SW 1271 (cell line): ENCODE results near the gene UNC80.
"Not testable (repeated sequence)": the region's sequence is repeated elsewhere in the genome, so short reads cannot be mapped to it uniquely, and the experiment has no call there.

Experiments
- DNase-seq, 2 experiments: peaks; one replicate each; lab custom pipeline; 2025; lab: John Stamatoyannopoulos, UW

The UNC80 gene, protein sequence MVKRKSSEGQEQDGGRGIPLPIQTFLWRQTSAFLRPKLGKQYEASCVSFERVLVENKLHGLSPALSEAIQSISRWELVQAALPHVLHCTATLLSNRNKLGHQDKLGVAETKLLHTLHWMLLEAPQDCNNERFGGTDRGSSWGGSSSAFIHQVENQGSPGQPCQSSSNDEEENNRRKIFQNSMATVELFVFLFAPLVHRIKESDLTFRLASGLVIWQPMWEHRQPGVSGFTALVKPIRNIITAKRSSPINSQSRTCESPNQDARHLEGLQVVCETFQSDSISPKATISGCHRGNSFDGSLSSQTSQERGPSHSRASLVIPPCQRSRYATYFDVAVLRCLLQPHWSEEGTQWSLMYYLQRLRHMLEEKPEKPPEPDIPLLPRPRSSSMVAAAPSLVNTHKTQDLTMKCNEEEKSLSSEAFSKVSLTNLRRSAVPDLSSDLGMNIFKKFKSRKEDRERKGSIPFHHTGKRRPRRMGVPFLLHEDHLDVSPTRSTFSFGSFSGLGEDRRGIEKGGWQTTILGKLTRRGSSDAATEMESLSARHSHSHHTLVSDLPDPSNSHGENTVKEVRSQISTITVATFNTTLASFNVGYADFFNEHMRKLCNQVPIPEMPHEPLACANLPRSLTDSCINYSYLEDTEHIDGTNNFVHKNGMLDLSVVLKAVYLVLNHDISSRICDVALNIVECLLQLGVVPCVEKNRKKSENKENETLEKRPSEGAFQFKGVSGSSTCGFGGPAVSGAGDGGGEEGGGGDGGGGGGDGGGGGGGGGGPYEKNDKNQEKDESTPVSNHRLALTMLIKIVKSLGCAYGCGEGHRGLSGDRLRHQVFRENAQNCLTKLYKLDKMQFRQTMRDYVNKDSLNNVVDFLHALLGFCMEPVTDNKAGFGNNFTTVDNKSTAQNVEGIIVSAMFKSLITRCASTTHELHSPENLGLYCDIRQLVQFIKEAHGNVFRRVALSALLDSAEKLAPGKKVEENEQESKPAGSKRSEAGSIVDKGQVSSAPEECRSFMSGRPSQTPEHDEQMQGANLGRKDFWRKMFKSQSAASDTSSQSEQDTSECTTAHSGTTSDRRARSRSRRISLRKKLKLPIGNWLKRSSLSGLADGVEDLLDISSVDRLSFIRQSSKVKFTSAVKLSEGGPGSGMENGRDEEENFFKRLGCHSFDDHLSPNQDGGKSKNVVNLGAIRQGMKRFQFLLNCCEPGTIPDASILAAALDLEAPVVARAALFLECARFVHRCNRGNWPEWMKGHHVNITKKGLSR (N-terminal part only)

DNA sequence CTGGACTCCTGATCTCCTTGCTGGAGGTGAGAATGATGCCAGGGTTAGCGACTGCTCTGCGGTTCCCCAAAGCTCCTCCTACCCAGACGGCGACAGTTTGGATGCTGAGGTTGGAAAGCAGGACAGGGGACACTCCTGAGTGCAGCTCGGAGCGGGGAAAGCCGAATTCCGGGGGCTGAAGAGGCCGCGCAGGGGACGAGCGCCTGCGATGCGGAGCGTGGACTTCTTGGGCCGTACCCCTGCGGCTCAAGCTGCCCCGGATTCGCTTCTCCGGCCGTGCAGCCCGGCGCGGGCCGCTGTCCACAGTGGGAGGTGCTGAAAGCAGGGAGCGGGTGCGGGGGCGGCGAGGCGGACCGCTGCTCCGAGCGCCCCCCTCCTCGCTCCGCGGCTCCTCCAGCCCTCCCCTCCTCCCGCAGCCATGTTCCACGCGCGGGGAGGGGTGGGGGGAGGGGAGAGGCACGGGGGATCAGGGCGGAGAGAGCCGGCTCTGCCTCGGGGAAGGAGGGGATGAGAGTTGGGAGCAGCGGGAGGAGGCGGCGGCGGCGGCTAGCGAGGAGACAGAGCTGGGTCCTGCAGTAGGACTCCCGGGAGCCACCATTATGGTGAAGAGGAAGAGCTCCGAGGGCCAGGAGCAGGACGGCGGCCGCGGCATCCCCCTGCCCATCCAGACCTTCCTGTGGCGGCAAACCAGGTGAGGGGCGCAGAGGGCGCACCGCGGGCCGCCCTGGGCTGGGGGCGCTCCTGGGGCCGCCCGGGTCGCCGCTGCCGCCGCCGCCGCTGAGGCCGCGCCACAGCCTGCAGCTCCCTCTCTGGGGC, at the start of gene UNC80:
UNC80 (plus strand) TSS at position 359 of the 816 bp plus-strand sequence; CDS start at position 600, 241 bp downstream.
- no peak for DNase-seq

DNA sequence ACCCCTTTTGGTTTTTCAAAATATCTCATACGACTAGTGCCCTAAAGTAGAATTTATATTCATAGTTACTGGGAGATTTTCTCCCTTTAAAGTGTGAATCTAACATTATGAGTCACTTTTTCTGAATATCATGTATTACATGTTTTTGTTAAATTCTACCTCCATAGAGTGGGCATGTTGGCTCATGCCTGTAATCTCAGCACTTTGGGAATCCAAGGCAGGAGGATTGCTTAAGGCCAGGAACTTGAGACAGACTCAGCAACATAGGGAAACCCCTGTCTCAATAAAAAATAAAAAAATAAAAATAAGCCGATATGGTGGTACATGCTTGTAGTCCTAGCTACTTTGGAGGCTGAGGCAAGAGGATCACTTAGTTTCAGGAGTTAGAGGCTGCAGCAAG, 45.3 kb upstream of the UNC80 start:
- no peak for DNase-seq

DNA sequence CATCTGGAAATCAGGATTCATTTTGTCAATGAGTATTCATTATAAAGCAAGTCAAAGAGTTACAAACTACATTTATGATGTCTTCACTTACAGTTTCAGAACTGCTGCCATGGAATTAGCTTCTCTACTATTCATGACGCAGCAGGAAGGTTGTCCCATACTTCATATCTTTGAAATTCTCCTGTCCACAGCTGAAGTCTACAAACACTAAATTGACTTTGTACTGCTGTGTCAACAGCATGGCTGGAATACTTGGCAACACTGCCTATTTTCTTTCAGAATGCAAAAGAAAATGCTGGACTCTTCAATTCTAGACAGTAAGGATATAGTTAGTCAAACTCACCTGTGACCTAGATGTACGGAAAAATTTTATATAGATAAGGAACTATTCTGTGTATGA, 44.6 kb upstream of the UNC80 start:
- no peak for DNase-seq

DNA sequence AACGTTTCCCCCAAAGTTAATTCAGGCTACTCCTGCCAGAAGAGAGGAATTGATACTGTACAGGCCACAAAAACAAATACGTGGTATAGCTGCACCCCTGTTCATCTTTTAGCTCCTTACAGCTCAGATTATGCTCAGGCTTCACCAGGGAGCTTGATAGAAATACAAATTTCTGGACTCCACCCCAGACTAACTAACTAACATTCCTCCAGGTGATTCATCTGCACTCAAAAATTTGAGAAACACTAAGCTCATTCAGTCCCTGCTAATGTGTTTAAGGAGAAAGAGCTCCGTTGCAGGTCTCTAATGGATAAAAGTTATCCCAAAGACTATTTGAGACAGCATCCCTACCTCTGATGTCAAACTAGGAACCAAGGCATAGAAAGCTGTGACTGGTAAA, 36.8 kb upstream of the UNC80 start:
- no peak for DNase-seq

DNA sequence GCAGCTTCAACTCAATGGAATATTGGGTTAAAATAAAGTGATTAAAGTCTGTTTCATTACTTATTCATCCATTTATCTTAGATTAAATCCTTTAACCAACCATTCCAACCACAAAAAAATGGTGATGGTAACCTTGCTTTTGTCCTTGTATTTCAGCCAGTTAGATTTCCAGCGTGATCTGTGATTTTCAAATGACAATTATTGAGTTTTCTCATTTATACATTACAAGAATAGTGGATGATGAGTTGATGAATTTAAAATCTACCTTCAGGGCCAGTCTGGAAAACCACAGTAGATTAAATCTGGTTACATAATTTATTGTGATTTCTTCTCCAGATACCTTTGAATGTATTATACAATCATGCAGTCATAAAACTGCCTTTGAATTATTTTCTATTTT, 29.7 kb upstream of the UNC80 start:
- no peak for DNase-seq

DNA sequence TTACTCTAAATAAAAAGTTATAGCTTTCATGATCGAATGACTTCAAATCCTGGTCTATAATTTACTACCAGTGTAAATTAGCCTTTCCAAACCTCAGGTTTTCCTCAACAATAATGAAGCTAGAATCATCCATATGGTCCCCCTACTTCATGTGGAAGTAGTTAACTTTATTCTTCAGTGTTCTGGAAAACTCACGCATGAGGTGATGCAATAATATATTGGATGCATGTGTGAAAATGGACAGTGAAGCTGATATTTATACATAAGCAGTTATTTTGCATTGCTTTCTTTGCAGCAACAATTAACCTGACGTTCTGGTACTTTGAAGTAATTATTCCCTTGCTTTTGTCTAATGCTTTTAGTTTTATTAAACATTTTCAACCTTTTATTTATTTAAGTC, 18.6 kb upstream of the UNC80 start:
- DNase-seq, result no peak

DNA sequence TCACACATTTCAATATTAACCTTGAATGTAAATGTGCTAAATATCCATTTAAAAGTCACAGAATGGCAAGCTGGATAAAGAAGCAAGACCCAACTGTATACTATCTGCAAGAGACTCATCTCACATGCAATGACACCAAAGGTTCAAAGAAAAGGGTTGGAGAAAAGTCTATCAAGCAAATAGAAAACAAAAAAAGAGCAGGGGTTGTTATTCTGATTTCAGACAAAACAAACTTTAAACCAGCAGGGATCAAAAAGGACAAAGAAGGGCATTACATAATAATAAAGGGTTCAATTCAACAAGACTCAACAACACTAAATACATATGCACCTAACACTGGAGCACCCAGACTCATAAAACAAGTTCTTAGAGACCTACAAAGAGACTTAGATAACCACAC, 14.5 kb upstream of the UNC80 start:
- DNase-seq, result no peak

DNA sequence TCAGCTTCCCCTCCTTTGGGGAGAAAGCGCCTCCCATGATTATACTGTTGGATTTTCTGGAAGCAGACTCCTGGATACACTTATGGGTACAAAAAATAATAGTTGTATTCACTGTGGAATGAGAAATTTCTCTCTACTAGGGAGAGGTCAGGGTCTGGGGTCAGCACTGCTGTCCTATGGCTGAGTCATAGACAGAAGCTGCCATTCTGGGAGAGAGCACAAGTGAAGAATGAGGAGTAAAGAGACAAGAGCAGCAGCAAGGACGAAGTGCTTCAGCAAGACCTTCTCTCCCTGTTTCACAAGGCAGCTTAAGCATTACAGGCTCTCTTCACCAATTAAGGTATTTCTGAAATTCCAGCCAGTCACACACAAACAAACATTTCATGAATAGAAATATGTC, 10.1 kb upstream of the UNC80 start:
- DNase-seq, result no peak

DNA sequence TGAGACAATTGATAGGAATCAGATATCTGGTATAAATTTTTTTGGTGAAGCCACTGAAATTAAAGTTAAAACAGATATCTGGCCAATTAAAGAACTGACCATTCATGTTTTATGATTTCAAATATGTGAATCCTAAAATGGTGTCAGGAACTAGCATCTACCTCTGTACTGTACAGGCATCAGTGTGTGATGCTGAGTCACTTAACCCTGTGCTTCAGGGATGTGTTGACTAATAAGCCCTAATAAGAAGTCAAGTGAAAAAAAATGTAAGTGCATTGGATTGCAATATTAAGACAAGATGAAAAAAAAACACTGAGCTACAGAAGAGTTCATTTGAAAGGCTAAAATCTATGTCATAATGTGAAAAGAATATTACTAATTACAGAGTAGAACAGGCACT, 9.1 kb upstream of the UNC80 start:
- no peak for DNase-seq

DNA sequence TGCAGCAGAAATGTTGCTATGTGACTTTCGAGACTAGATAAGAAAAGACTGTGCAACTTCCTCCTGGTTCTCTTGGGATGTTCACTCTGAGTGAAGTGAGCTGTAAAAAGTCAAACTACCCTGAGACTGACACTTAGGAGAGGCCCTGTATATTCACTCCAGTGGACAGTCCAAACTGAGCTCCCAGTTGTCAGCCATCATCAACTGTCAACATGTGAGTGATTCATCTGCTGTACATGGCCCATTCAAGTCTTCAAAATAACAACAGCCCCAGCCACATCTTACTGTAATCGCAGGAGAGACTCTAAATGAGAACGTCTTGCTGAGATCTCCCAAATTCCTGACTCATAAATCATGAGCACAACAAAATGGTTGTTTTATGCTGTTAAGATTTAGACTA, 8.5 kb upstream of the UNC80 start:
- no peak for DNase-seq

DNA sequence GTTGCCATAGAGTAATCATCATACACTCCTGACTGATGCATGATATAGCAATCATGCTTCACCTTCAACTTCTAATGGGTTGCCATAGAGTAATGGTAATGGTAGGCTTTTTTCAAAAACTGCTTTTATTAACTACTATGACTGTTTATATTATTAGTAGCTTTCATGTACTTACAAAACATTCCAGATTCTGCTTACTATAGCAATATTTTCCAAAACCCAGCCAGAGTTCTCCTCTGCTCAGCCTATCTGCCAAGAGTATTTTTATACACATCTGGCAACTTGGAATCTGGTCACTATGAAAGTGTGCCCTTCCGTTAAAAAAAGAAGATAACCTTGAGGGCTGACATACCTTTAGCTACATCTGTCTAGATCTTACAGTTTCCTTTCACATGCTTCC, 5.0 kb upstream of the UNC80 start:
- no peak for DNase-seq

DNA sequence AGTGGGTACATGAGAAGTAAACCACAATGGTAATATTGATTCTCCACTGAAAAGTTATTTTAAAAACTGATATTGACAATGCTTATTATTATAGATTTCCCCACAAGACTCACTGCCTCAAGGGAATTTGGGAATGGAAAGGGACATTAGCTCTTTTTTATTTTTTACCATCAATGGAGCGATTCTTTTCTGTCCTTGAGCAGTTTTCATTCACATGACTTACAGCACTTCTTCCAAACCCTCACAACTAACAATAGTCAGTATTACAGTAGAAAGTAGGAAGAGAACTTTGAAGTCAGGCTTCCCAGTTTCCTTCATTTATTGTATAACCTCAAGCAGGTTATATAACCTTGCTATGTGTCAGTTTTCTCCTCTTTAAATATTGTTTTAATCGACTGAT, 4.3 kb upstream of the UNC80 start:
- DNase-seq, result no peak

DNA sequence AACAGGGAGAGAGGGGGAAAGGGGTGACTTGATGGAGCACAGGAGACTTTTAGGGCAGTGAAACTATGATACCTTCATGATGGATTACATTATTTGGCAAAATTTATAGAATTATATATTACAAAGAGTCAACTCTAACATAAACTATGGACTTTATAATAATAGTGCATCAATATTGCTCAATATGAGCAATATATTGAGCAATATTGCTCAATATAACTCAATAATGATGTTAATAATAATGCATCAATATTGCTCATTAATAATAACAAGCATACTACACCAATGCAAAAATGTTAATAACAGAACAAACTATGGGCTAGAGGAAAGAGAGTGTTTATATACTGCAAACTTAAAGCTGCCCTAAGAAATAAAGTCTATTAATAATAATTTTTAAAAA, 3.1 kb upstream of the UNC80 start:
- DNase-seq, result no peak

DNA sequence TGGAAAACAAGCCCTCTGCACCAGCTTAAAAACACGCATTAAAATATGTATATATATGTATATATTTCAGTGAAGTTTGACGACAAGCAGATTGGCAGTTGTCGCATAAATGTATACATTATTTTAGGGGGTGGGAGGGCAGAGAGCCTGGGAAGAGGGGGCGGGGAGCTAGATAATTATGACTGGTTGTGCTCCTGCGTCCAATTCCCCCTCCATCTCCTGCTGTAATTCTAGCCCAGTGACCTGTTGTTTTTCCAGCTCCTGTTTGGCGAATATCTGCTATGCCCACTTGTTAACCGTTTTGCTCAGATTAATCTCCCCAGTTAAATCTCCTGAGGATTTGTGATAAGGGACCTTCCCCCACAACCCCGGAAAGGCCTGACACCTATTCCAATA, 656 bp downstream of the UNC80 start:
- DNase-seq, result no peak

DNA sequence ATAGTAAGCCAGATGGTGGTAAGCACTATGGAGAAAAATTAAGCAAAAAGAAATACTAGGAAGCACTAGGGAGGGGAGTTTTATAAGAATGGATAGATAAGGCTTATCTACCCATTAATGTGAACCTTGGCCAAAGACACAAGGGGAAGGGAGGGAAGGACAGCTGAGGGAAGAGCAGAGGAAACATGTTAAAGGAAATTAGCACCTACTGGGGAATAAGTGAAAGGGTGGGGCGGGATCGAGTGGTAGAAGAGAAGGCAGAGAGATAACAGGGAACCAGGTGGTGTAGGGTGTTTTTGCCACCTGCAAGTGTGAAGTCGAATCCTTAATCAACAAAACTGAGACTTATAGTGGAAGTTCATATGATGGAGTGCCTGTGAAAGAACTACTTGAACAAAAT, 1.7 kb downstream of the UNC80 start:
- no peak for DNase-seq

DNA sequence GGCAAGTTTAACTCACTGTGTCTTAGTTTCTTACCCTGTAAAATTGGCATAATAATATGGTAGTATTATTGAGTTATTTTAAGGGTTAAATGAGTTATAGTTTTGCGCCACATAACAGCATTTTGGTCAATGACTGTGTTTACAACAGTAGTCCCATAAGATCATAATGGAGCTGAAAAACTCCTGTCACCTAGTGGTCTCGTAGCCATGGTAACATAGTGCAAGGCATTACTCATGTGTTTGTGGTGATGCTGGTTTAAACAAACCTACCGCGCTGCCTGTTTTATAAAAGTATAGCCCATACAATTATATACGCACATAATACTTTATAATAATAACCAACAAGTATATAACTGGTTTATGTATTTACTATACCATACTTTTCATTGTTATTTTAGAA, 15.8 kb downstream of the UNC80 start:
- DNase-seq, result no peak

DNA sequence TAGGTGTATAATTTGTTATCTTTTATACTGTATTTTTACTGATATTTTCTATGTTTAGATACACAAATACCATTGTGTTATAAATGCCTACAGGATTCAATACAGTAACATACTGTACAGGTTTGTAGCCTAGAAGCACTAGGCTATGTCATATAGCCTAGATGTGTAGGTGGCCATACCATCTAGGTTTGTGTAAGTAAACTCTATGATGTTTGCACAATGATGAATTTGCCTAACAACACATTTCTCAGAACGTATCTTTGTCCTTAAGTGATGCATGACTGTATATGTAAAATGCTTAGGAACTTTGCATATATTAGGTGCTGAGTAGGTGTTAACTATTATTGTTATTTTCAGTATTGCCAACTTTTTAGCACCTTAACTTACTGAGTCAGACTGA, 17.3 kb downstream of the UNC80 start:
- DNase-seq, result no peak

DNA sequence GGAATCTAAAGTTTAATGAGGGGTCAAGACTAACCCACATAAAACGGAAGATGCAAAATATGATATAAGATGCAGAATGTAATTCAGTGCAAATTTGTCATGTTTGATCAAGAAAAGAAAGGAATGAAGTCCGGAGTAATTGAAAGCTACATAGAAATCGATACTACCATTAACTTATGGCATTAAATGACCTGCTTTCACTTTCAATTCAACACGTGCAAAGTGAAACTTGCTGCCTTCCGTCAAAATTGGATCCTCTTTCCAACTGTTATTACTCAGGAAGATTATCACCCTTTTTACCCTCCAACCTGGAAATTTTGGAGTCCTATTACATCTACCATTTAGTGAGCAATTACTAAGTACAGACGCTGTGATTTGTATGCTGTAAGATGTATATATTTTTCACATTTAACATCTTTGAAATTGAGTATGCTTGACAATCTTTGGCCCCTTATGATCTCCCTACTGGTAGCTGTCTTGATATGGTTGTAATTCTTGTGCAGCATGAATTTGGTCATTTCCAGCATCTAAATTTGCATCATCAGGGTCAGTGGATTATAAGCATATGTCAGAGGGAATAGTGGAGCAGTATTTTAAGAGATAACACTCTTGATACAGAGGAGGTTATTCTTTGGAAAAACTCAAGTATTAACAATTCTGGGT, 18.6 kb downstream of the UNC80 start:
- DNase-seq, result no peak

DNA sequence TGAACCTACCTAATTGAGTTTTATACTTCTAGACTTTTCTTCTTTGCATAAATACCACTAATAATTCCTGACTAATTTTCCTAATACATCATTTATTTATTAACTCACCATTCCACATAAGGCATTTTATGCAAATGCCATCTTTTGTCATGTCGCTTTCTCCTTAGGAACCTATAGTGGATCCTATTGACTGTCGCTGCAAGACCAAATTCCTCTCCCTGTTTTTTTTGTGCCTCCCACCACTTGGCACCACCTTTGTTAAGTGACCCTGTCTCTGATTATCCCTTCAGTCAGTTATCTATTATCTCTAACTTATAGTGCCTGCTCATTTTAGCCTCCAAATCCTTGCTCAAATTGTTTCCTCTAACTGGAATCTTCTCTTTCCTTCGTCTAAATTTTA, 19.5 kb downstream of the UNC80 start:
- no peak for DNase-seq

DNA sequence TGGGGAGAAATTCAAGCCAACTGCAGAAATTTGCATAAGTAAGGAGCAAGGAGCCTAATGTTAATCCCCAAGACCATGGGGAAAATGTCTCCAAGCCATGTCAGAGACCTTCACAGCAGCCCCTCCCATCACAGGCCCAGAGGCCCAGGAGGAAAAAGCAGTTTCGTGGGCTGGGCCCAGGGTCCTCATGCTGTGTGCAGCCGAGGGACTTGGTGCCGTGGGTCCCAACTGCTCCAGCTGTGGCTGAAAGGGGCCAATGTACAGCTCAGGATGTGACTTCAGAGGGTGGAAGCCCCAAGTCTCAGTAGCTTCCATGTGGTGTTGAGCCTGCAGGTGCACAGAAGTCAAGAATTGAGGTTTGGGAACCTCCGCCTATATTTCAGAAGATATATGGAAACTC, 23.8 kb downstream of the UNC80 start:
- DNase-seq, result not testable (repeated sequence)

DNA sequence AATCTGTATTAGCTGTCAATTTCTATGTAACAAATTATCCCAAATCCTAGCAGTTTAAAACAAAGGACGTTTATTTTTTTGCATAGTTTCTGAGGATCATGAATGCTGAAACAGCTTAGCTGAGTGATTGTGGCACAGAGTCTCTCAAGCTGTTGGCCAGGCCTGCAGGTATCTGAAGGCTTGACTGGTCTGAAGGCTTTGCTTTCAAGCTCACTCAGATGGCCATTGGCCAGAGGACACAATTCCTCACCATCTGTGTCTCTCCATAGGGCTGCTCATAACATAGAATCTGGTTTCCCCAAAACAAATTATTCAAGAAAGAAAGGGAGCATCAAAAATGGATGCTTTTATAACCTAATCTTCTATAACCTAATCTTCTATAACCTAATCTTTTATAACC, 33.7 kb downstream of the UNC80 start:
- DNase-seq, result no peak
